Neural progenitor cell (in vitro differentiated cells): ENCODE measurements around the gene RHOC.

Experiments
- CTCF ChIP-seq: fragments of 200-600 bp; sonication (generic); IDR thresholded peaks from 2 replicates; pipeline ENCODE4 v1.5.1; 2017; ENCODE audit warnings: antibody characterized with exemption, mild to moderate bottlenecking
- EZH2 ChIP-seq: fragments of 200-600 bp; sonication (generic); IDR thresholded peaks from 2 replicates; pipeline ENCODE4 v1.6.1; 2017; ENCODE audit warnings: antibody characterized with exemption, mild to moderate bottlenecking, moderate library complexity
- EZH2phosphoT487 ChIP-seq: fragments of 200-600 bp; sonication (generic); IDR thresholded peaks from 2 replicates; pipeline ENCODE4 v1.6.1; 2017; ENCODE audit warnings: antibody characterized with exemption

DNA sequence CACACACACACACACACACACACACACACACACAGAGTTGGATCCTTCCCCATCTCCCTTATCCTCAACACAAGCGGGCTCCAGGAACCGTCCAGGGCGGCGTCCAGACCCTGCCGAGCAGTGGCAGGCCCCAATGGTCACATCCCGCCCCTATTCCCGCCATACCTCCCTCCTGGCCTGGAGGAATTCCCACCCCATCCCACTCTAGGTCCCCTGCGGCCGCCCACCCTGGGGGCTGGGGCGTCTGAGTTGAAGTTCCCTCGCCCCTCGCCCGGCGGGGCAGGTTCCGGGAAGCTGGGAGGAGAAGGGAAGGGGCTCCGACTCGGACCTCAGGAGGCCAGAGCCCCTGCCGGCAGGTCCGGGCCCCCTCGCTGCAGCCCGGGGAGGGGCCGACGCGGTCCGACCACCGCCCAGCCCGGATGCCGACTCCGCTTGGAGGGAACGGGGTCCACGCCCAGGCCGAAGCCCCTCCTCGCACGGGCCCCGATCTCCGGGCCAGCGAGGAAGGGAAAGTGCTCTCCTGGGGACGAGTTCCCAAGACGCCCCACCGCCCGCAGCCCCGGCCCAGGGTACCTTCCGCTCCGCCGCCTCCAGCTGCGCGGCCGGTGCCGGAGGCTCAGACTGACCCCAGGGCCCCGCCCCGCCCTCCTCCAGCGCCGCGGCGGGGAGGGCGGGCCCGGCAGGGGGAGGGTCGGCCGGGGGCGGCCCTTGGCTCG, at the start of gene RHOC:
- no peak for TF ChIP-seq CTCF
- no peak for TF ChIP-seq EZH2
- no peak for TF ChIP-seq EZH2phosphoT487
